Epidermal melanocyte (primary cell): ENCODE results near the gene RABL6.
"Not testable (repeated sequence)": the region's sequence is repeated elsewhere in the genome, so short reads cannot be mapped to it uniquely, and the experiment has no call there.

Source experiments
- DNase-seq: peaks from one replicate; pipeline ENCODE4 v3.0.0; 2011; ENCODE audit warnings: low spot score; ENCODE audit not compliant: insufficient read length

RABL6 gene

GRCh38 chr9:136774416-136775045 lies 33.2 kb upstream of the RABL6 start:
- no peak for DNase-seq

- peak; percentile 14 for DNase-seq
These were observed 32.6 kb upstream of the RABL6 start for GRCh38 chr9:136775191-136775590.

- DNase-seq: peak; percentile 1
These were observed 30.8 kb upstream of the RABL6 start for GRCh38 chr9:136776947-136777346.

- DNase-seq: peak; percentile 11
These were observed 30.4 kb upstream of the RABL6 start for GRCh38 chr9:136777359-136777758.

GRCh38 chr9:136779808-136780207 lies 27.9 kb upstream of the RABL6 start:
- peak; percentile 2 for DNase-seq

GRCh38 chr9:136782452-136782851 lies 25.3 kb upstream of the RABL6 start:
- DNase-seq: no peak

- DNase-seq: peak; percentile 11
These were observed 23.3 kb upstream of the RABL6 start for GRCh38 chr9:136784249-136784996.

- DNase-seq: no peak
These were observed 22.8 kb upstream of the RABL6 start for GRCh38 chr9:136784997-136785361.

- not testable (repeated sequence) for DNase-seq
These were observed 22.0 kb upstream of the RABL6 start for GRCh38 chr9:136785565-136786355.

- peak; percentile 2 for DNase-seq
These were observed 21.3 kb upstream of the RABL6 start for GRCh38 chr9:136786451-136786850.

GRCh38 chr9:136786983-136787382 lies 20.8 kb upstream of the RABL6 start:
- not testable (repeated sequence) for DNase-seq

GRCh38 chr9:136787690-136788400 lies 19.9 kb upstream of the RABL6 start:
- peak; percentile 46 for DNase-seq

GRCh38 chr9:136788644-136789522 lies 18.9 kb upstream of the RABL6 start:
- DNase-seq: not testable (repeated sequence)

GRCh38 chr9:136789523-136789937 lies 18.2 kb upstream of the RABL6 start:
- no peak for DNase-seq

- peak; percentile 97 for DNase-seq
These were observed 16.9 kb upstream of the RABL6 start, which contains the start of gene TMEM141 for GRCh38 chr9:136790640-136791515. TSS of gene TMEM141 (plus strand) at chr9:136791344. CDS start at chr9:136791371, 27 bp downstream.

GRCh38 chr9:136791516-136792276 lies 16.1 kb upstream of the RABL6 start:
- peak; percentile 21 for DNase-seq

GRCh38 chr9:136792321-136793085 lies 15.2 kb upstream of the RABL6 start:
- peak; percentile 6 for DNase-seq
